Measurements from ENCODE around the gene HAUS6. TPM values are rescaled to one million over a fixed set of nuclear protein-coding genes. Genes with fewer than 3 reads are reported as not detected.

The HAUS6 gene
- total and polyA plus RNA-seq, 2 of the 4 experiments (the other 2 are of a cell fraction): 5.8 to 13.3 TPM

DNA sequence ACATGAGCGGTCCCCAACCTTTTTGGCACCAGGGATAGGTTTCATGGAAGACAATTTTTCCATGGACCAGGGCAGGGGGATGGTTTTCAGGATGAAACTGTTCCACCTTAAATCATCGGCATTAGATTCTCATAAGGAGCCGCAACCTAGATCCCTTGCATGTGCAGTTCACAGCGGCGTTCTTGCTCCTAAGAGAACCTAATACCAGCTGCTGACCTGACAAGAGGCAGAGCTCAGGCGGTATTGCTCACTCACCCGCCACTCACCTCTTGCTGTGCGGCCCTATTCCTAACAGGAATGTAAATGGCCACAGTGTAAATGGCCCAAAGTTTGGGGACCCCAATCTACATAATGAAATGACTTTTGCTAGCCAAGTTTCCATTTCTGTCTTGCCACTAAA lies 27.7 kb upstream of the HAUS6 start:
- peak overlapping the region; percentile 75; the same call in 1 of the 2 replicates for H3K56ac ChIP-seq (ENCODE audit: extremely low read depth, insufficient read depth, low read length)
- H3K36me3 ChIP-seq (ENCODE audit: control insufficient read depth, insufficient read depth, low read length): peaks cover 8% of the 10 kb centered on the region
- no peak for TF ChIP-seq POLR2A (IDR thresholded peaks at IDR 0.05; ENCODE audit: low read depth, low read length)
- H3K14ac ChIP-seq (replicated peaks; ENCODE audit: low read depth, low read length): peak overlapping the region; percentile 94
- no peak overlapping the region for H2AK9ac ChIP-seq (replicated peaks; ENCODE audit: low read depth, low read length, poor library complexity)
- H3K23ac ChIP-seq (ENCODE audit: low read depth, low read length): peak overlapping the region; percentile 92; the same call in 1 of the 2 replicates
- no peak for DNase-seq
- no TSS peak for BruUV-seq (replicated peaks)
- H3K9me3 ChIP-seq (ENCODE audit: control insufficient read depth, insufficient read depth, low read length): no peaks in the 10 kb centered on the region
- H2BK20ac ChIP-seq (ENCODE audit: low read depth, low read length): peak overlapping the region; percentile 96
- no peak overlapping the region for H3K9ac ChIP-seq (ENCODE audit: low read depth, low read length)
- peak overlapping the region; percentile 88; the same call in 1 of the 2 replicates for H3K18ac ChIP-seq (ENCODE audit: low read depth, low read length)
- H2BK120ac ChIP-seq (ENCODE audit: low read depth, low read length): peak overlapping the region; percentile 95
- WGBS, 2 experiments (ENCODE audit: extremely low coverage in 2 of 2, insufficient read length in 1 of 2): 80% methylated on average over 1 of the region's 8 CpGs; no CpG with 5 or more reads in 1 of the 2 experiments
- H4K91ac ChIP-seq (ENCODE audit: insufficient read depth, low read depth, low read length): peak overlapping the region; percentile 92
- H4K20me1 ChIP-seq (ENCODE audit: insufficient read depth, low read length): peaks cover 4% of the 10 kb centered on the region; the same call in 1 of the 2 replicates
- peak overlapping the region; percentile 11; the same call in 1 of the 2 replicates for H3K4me2 ChIP-seq (ENCODE audit: low read depth, low read length)
- intact Hi-C loops (cut with micrococcal nuclease): no loop called here
- H2BK15ac ChIP-seq (ENCODE audit: low read depth, low read length): peak overlapping the region; percentile 67
- peak overlapping the region; percentile 89 to 96 for H4K8ac ChIP-seq (ENCODE audit: low read depth in 2 of 2, low read length in 2 of 2)
- ChIA-PET POLR2A (ENCODE audit: unreplicated experiment) (no interaction called here), CTCF (no interaction called here)
- dilution Hi-C loops (cut with HindIII; ENCODE audit: low sequenced_read_pairs, unreplicated experiment): no loop called here
- H3K9me1 ChIP-seq (ENCODE audit: insufficient read depth, low read length): peaks cover 4% of the 10 kb centered on the region
- in situ Hi-C loops (cut with MboI; ENCODE audit: low sequenced_read_pairs): no loop called here
- H3K4me1 ChIP-seq (ENCODE audit: control insufficient read depth, insufficient read depth, low read length): peaks cover 20% of the 10 kb centered on the region
- peak overlapping the region; percentile 54 for H2AK5ac ChIP-seq (ENCODE audit: low read depth, low read length)
- no peak overlapping the region for H3K4me3 ChIP-seq (ENCODE audit: insufficient read depth, low read depth, low read length)
- peaks cover 7 to 34% of the 10 kb centered on the region in 2 experiments; a peak in 2 of 4 replicates for H3K79me1 ChIP-seq (ENCODE audit: low read depth in 1 of 2, low read length in 2 of 2)
- no peaks in the 10 kb centered on the region for H3K27me3 ChIP-seq (ENCODE audit: control insufficient read depth, insufficient read depth, low read length)
- 0 out of 2 replicates have a peak overlapping the region, but pooled peaks have one; percentile 43 for H4K5ac ChIP-seq (ENCODE audit: low read depth, low read length)
- H3K4ac ChIP-seq (ENCODE audit: low read depth, low read length): peak overlapping the region; percentile 94
- H3K27ac ChIP-seq (ENCODE audit: insufficient read depth, low read length): no peak overlapping the region; the same call in 1 of the 2 replicates
- no peak for ATAC-seq (ENCODE audit: low read depth)
- H2AFZ ChIP-seq (replicated peaks; ENCODE audit: low read length, poor library complexity): peak overlapping the region; percentile 74
- H2BK5ac ChIP-seq (ENCODE audit: low read depth, low read length, poor library complexity, severe bottlenecking): peak overlapping the region; percentile 91

Data from IMR-90 (cell line).